Natural killer cell (primary cell): ENCODE measurements around the gene TCOF1. TPM values are rescaled to one million over a fixed set of nuclear protein-coding genes. Genes with fewer than 3 reads are reported as not detected.
"Not testable (repeated sequence)": the region's sequence is repeated elsewhere in the genome, so short reads cannot be mapped to it uniquely, and the experiment has no call there.

Experiments
- ATAC-seq, 3 donors: fragments of 150-1000 bp in 2 of 3; fragments of 200-7000 bp in 1 of 3; cut with Tn5 transposase; 1 replicate in 1 of 3; 2 replicates in 2 of 3; pipeline ENCODE4 v1.10.0; 2021; ENCODE audit warnings: mild to moderate bottlenecking in 2 of 3, moderate library complexity in 2 of 3
- DNase-seq, 2 donors: peaks; one replicate each; pipeline versions ENCODE4 v3.0.0 to v3.0.0-alpha.2; 2013 to 2021; ENCODE audit warnings: mixed read lengths in 1 of 2
- H3K27ac ChIP-seq: one replicate; pipeline ENCODE4 v1.5.1; 2013; ENCODE audit warnings: mild to moderate bottlenecking, low read length
- H3K27me3 ChIP-seq: one replicate; pipeline ENCODE4 v1.6.1; 2013; ENCODE audit warnings: low read length; ENCODE audit not compliant: control insufficient read depth, insufficient read depth
- H3K36me3 ChIP-seq: one replicate; pipeline ENCODE4 v1.6.1; 2013; ENCODE audit warnings: low read length; ENCODE audit not compliant: control insufficient read depth, insufficient read depth
- H3K4me1 ChIP-seq: one replicate; pipeline ENCODE4 v1.6.1; 2013; ENCODE audit warnings: low read length; ENCODE audit not compliant: control insufficient read depth, insufficient read depth
- H3K4me3 ChIP-seq: one replicate; pipeline ENCODE4 v1.5.1; 2013; ENCODE audit warnings: low read length
- H3K9me3 ChIP-seq: one replicate; pipeline ENCODE4 v1.6.1; 2013; ENCODE audit warnings: low read length; ENCODE audit not compliant: control insufficient read depth, insufficient read depth
- H3K27ac Mint-ChIP-seq, 2 donors: one replicate each; pipeline ENCODE4 v1.8.0; 2022; ENCODE audit warnings: mild to moderate bottlenecking in 2 of 2, mixed read lengths in 2 of 2, moderate library complexity in 1 of 2
- H3K27me3 Mint-ChIP-seq, 2 donors: one replicate each; pipeline ENCODE4 v1.8.0; 2022; ENCODE audit warnings: low read depth in 2 of 2, mixed read lengths in 2 of 2
- H3K36me3 Mint-ChIP-seq: one replicate; pipeline ENCODE4 v1.8.0; 2022; ENCODE audit warnings: mixed read lengths
- H3K4me1 Mint-ChIP-seq, 2 donors: one replicate each; pipeline ENCODE4 v1.8.0; 2022; ENCODE audit warnings: mixed read lengths in 2 of 2
- H3K4me3 Mint-ChIP-seq: one replicate; pipeline ENCODE4 v1.8.0; 2022; ENCODE audit warnings: mild to moderate bottlenecking, moderate library complexity, mixed read lengths
- H3K9me3 Mint-ChIP-seq, 2 donors: one replicate each; pipeline ENCODE4 v1.8.0; 2022; ENCODE audit warnings: mixed read lengths in 2 of 2
- WGBS: methylation state at CpG from one replicate; pipeline ENCODE4 v1.1.7; 2013; ENCODE audit warnings: missing lambda C conversion rate; ENCODE audit not compliant: insufficient coverage; 5-methylcytosine and 5-hydroxymethylcytosine counted together
- intact Hi-C: fragments of 100-400 bp; cut with micrococcal nuclease; formaldehyde crosslinking; loops from one replicate; pipeline ENCODE4 v1.14.2; 2022
- total RNA-seq, 4 donors: library from RNA; stranded (reverse); fragments of 120-200 nt in 1 of 4; gene quantifications; one replicate each; pipeline versions ENCODE4 v1.2.3 to v1.2.4, GENCODE V29; 2013 to 2022
- TF ChIP-seq, protein P1 (sequence below): fragments of 200-600 bp; IDR thresholded peaks from one replicate; pipeline ENCODE4 v1.8.0; 2022; ENCODE audit warnings: antibody characterized with exemption

Gene TCOF1
- total RNA-seq, 3 donors from 2014 or later (not counting 1 experiment from before 2014, with no cell fraction given): 51.5 to 62.6 (median 51.7) TPM

DNA sequence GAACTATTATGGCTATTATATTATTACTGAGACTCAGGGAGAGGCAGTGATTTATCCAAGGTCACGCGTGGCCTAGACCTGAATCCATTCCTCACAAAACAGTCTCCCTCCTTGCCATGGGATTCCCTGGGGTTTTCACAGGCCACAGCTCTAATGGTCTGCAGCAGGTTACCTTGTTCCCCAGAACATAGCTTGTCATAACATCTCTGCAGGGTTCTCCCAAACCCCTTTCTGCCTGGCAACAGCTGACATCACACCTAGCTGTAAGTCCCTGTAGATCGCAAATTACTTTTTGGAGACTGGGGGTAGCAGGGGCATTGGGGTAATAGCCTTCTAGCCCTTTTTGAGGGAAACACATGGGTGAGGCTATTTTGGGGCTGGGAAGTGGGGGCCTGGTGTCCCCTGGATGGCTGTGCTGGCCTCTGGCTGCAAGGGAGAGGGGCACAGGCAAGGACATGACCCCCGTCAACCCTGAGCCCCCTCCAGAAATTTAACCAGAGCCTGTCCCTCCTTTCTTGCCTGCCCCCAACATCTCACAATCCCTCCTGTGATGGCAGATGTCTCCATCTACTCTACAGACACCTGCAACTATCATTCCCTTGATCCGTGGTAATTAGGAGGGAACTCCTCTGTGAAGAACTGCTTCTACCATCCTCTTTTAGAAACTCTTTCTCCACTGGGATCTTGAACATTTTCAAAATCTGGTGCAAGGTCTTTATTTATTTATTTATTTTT, 53.9 kb downstream of the TCOF1 start:
- ATAC-seq (peak in 1 of 3 donors; percentile 13), DNase-seq (peak; percentile 68 to 87)
- intact Hi-C loops: loop anchor here (2.0 kb wide), 2 partner anchors 55 to 801 kb away; partner anchors contain the start of gene TCOF1
- no peaks in the 10 kb centered on the region for H3K9me3 Mint-ChIP-seq
- H3K4me3 Mint-ChIP-seq: peak overlapping the region; percentile 98
- H3K36me3 ChIP-seq: peaks cover 22% of the 10 kb centered on the region
- H3K27me3 Mint-ChIP-seq: no peaks in the 10 kb centered on the region
- H3K27me3 ChIP-seq: no peaks in the 10 kb centered on the region
- no peaks in the 10 kb centered on the region for H3K36me3 Mint-ChIP-seq
- TF ChIP-seq, protein P1, sequence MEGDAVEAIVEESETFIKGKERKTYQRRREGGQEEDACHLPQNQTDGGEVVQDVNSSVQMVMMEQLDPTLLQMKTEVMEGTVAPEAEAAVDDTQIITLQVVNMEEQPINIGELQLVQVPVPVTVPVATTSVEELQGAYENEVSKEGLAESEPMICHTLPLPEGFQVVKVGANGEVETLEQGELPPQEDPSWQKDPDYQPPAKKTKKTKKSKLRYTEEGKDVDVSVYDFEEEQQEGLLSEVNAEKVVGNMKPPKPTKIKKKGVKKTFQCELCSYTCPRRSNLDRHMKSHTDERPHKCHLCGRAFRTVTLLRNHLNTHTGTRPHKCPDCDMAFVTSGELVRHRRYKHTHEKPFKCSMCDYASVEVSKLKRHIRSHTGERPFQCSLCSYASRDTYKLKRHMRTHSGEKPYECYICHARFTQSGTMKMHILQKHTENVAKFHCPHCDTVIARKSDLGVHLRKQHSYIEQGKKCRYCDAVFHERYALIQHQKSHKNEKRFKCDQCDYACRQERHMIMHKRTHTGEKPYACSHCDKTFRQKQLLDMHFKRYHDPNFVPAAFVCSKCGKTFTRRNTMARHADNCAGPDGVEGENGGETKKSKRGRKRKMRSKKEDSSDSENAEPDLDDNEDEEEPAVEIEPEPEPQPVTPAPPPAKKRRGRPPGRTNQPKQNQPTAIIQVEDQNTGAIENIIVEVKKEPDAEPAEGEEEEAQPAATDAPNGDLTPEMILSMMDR: no peak
- WGBS: 13% methylated on average over 4 of the region's 5 CpGs
- no peaks in the 10 kb centered on the region for H3K9me3 ChIP-seq
- H3K27ac Mint-ChIP-seq: peak overlapping the region; percentile 99 to 100
- peaks cover 79% of the 10 kb centered on the region for H3K4me1 ChIP-seq
- H3K4me1 Mint-ChIP-seq: peaks cover 47 to 52% of the 10 kb centered on the region in 2 donors
- peak overlapping the region; percentile 89 for H3K4me3 ChIP-seq
- H3K27ac ChIP-seq: peak overlapping the region; percentile 98

DNA sequence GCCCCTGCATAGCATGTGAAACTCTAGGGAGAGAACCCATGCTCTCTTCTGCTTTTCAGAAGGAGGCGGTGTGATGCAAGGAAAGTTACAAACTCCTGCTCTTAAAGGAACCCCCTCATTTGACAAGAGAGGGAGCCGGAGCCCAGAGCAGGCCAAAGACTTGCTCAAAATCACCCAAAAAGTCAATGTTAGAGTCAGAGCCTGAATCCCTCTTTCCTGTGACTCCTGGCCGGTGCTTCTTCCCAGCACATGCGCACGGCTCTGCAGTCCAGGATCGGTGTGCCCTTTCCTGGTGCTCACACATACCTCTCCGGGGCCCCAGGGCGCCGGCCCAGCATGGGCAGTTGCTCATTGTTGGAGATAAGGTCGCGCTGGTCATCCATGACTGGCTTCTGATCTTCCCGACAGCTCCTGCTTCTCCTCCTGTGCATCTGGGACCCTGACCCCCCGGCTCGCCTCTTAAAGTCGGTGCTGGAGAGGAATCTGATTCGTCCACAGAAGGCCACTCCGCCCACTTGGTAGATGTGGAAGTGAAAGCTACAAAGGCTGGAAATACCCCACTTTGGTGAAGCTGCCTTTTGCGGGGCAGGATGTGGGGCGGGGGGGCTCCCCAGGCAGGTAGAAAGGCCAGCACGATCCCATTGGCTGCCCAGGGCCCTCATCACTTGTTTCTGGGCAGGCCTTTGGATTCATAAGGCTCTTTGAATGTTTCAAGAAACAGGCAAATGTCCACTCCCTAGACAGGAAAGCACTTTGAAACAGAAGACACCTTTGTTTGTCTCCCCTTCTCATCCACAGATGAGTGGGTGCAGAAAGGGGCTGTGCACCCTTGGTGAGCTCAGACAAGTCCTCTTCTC, 55.0 kb downstream of the TCOF1 start, which contains the start of gene CD74:
Gene CD74, minus strand, starts transcription at position 592 of the 857 bp plus-strand sequence. Its CDS starts 161 bp downstream, at position 431.
- ATAC-seq: peak; percentile 83 to 95 (median 89)
- H3K36me3 Mint-ChIP-seq: no peaks in the 10 kb centered on the region
- H3K4me3 ChIP-seq: peak within 1 kb of the TSS; percentile 89
- intact Hi-C loops: loop anchor here (1.0 kb wide), 1 partner anchor 24 kb away; no protein-coding TSS in a partner anchor
- peak within 1 kb of the TSS; percentile 98 for H3K4me3 Mint-ChIP-seq
- H3K27ac Mint-ChIP-seq: peak within 1 kb of the TSS; percentile 99 to 100
- no peaks in the 10 kb centered on the region for H3K27me3 Mint-ChIP-seq
- under 1% methylated on average over 20 of the region's 20 CpGs for WGBS
- H3K4me1 Mint-ChIP-seq: peaks cover 45 to 47% of the 10 kb centered on the region in 2 donors
- peaks cover 68% of the 10 kb centered on the region for H3K4me1 ChIP-seq
- TF ChIP-seq, protein P1: no peak
- peak within 1 kb of the TSS; percentile 98 for H3K27ac ChIP-seq
- peaks cover 10% of the 10 kb centered on the region for H3K36me3 ChIP-seq
- no peaks in the 10 kb centered on the region for H3K27me3 ChIP-seq
- peak; percentile 93 to 97 for DNase-seq
- no peaks in the 10 kb centered on the region for H3K9me3 Mint-ChIP-seq
- H3K9me3 ChIP-seq: no peaks in the 10 kb centered on the region

DNA sequence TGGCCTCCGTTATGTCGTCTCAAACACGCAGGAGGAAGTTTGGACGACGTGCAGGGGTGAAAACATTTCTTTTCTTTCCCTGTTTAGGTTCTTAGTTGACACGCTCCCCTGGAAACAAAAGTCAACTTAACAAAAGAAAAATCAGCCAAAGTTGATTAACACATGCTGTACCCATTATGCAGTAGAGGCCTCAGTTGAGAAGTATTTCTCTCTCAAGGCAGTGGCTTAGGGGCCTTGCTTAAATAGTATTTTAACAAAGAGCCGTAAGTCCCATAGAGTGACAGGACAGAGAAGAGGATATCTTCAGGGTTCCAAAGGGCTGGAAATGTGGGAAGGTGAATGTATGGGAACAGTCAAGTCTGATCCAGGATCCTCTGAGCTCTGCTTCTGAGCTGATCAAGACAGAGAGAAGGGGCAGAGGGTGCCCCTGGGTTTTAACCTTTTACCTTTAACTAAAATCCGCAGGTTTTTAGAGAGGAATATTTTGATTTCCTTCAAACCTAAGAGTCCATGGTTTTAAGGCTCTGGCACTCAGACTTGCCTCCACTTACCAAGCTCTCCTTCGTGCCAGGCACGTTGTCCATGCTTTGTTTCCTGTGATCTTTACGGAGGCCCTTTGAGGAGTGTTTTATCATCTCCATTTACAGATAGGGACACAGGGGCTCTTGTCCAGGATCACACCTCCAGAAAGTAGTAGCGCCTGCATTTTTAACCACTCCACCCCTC, 55.8 kb downstream of the TCOF1 start:
- ATAC-seq: peak in 2 of 3 donors; percentile 29 to 38
- intact Hi-C loops: no loop called here
- Mint-ChIP-seq H3K36me3 (no peaks in the 10 kb centered on the region), H3K9me3 (no peaks in the 10 kb centered on the region), H3K4me3 (peak overlapping the region; percentile 98), H3K27me3 (no peaks in the 10 kb centered on the region), H3K4me1 (peaks cover 45 to 47% of the 10 kb centered on the region in 2 donors), H3K27ac (peak overlapping the region; percentile 99 to 100)
- Histone ChIP-seq H3K36me3 (peaks cover 4% of the 10 kb centered on the region), H3K4me3 (peak overlapping the region; percentile 1), H3K27me3 (no peaks in the 10 kb centered on the region), H3K27ac (peak overlapping the region; percentile 98), H3K9me3 (no peaks in the 10 kb centered on the region), H3K4me1 (peaks cover 64% of the 10 kb centered on the region)
- TF ChIP-seq, protein P1: no peak
- DNase-seq: no peak
- 36% methylated on average over 10 of the region's 12 CpGs for WGBS

DNA sequence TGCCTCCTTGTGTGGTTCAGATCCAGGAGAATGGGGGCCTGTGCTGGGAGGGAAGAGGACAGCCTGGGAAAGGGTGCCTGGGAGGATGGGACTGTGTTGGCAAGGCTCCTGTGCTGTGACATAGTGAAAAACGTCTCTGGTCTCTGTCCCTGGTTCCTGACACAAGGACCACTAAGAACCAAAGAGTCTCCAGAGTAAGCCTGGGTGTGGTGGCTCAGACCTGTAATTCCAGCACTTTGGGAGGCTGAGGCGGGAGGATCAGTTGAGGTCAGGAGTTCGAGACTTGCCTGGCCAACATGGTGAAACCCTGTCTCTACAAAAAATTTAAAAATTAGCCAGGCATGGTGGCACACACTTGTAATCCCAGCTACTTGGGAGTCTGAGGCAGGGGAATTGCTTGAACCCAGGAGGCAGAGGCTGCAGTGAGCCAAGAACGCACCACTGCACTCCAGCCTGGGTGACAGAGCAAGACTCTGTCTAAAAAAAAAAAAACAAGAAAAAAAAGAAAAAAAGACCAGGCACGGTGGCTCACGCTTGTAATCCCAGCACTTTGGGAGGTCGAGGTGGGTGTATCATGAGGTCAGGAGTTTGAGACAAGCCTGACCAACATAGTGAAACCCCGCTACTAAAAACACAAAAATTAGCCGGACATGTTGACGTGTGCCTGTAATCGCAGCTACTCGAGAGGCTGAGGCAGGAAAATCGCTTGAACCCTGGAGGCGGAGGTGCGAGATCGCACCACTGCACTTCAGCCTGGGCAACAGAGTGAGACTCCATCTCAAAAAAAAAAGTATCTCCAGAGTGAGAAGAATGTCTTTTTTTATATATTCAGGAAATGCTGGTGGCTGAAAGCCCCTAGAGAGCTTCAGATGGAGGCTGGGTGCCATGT, 56.6 kb downstream of the TCOF1 start:
- H3K4me3 ChIP-seq, H3K27me3 Mint-ChIP-seq: not testable (repeated sequence)
- H3K27ac Mint-ChIP-seq: peak overlapping the region; percentile 99 to 100

More for the DNA sequence above, 56.6 kb downstream of the TCOF1 start:
- intact Hi-C loops, H3K9me3 Mint-ChIP-seq, H3K9me3 ChIP-seq, ATAC-seq, H3K36me3 ChIP-seq, H3K27me3 ChIP-seq, H3K36me3 Mint-ChIP-seq: not testable (repeated sequence)
- peak overlapping the region; percentile 98 for H3K27ac ChIP-seq
- H3K4me3 Mint-ChIP-seq: peak overlapping the region; percentile 98
- 67% methylated on average over 16 of the region's 16 CpGs for WGBS
- DNase-seq: peak in 1 of 2 donors; percentile 16
- peaks cover 47 to 48% of the 10 kb centered on the region in 2 donors for H3K4me1 Mint-ChIP-seq
- H3K4me1 ChIP-seq: peaks cover 56% of the 10 kb centered on the region
